HUES6 (cell line): ENCODE results near the gene ERG.
A peak's percentile ranks its signal among the peaks of the same experiment; 100 is the strongest.

Experiments used
- H3K27ac ChIP-seq: 2 replicates; pipeline ENCODE4 v1.7.0; 2013; ENCODE audit warnings: low read depth, mild to moderate bottlenecking, low read length, inconsistent platforms
- H3K27me3 ChIP-seq: 2 replicates; pipeline ENCODE4 v1.6.1; 2013; ENCODE audit warnings: low read length; ENCODE audit not compliant: control insufficient read depth, insufficient read depth
- H3K36me3 ChIP-seq: 2 replicates; pipeline ENCODE4 v1.6.1; 2013; ENCODE audit warnings: low read length; ENCODE audit not compliant: control insufficient read depth, insufficient read depth
- H3K4me1 ChIP-seq: 2 replicates; pipeline ENCODE4 v1.6.1; 2013; ENCODE audit warnings: low read length; ENCODE audit not compliant: control insufficient read depth, insufficient read depth
- H3K4me3 ChIP-seq: 2 replicates; pipeline ENCODE4 v1.5.1; 2013; ENCODE audit warnings: low read depth, low read length
- H3K9ac ChIP-seq: one replicate; pipeline ENCODE4 v1.6.1; 2013; ENCODE audit warnings: mild to moderate bottlenecking, low read length
- H3K9me3 ChIP-seq: 2 replicates; pipeline ENCODE4 v1.6.1; 2013; ENCODE audit warnings: low read depth, low read length; ENCODE audit not compliant: control insufficient read depth, insufficient read depth

The ERG gene

GRCh38 chr21:38524168-38525153 is 26.2 kb upstream of the ERG start:
- Histone ChIP-seq H3K4me1 (peaks cover 3% of the 10 kb centered on the region; the same call in 1 of the 2 replicates), H3K27me3 (0 out of 2 replicates have a peak, but pooled peaks cover 3% of the 10 kb centered on the region), H3K9ac (no peak overlapping the region), H3K36me3 (no peaks in the 10 kb centered on the region), H3K9me3 (no peaks in the 10 kb centered on the region), H3K4me3 (no peak overlapping the region), H3K27ac (no peak overlapping the region)

- H3K9ac ChIP-seq: no peak overlapping the region
- 0 out of 2 replicates have a peak, but pooled peaks cover 1% of the 10 kb centered on the region for H3K27me3 ChIP-seq
- H3K4me1 ChIP-seq: peaks cover 3% of the 10 kb centered on the region; the same call in 1 of the 2 replicates
- no peaks in the 10 kb centered on the region for H3K36me3 ChIP-seq
- no peaks in the 10 kb centered on the region for H3K9me3 ChIP-seq
- H3K4me3 ChIP-seq: no peak overlapping the region
- no peak overlapping the region for H3K27ac ChIP-seq
These were observed 22.2 kb upstream of the ERG start for GRCh38 chr21:38520511-38520910.

GRCh38 chr21:38511662-38512243 is 13.5 kb upstream of the ERG start:
- H3K36me3 ChIP-seq: no peaks in the 10 kb centered on the region
- peaks cover 6% of the 10 kb centered on the region for H3K4me1 ChIP-seq
- H3K27me3 ChIP-seq: no peaks in the 10 kb centered on the region
- H3K9ac ChIP-seq: no peak overlapping the region
- no peaks in the 10 kb centered on the region for H3K9me3 ChIP-seq
- no peak overlapping the region for H3K27ac ChIP-seq
- H3K4me3 ChIP-seq: no peak overlapping the region

GRCh38 chr21:38511198-38511597 is 12.9 kb upstream of the ERG start:
- Histone ChIP-seq H3K4me1 (peaks cover 9% of the 10 kb centered on the region), H3K9me3 (no peaks in the 10 kb centered on the region), H3K36me3 (no peaks in the 10 kb centered on the region), H3K27ac (no peak overlapping the region), H3K4me3 (no peak overlapping the region), H3K27me3 (no peaks in the 10 kb centered on the region), H3K9ac (no peak overlapping the region)

GRCh38 chr21:38507374-38507942 is 9.2 kb upstream of the ERG start:
- no peaks in the 10 kb centered on the region for H3K27me3 ChIP-seq
- no peaks in the 10 kb centered on the region for H3K36me3 ChIP-seq
- peaks cover 14% of the 10 kb centered on the region for H3K4me1 ChIP-seq
- no peak overlapping the region for H3K9ac ChIP-seq
- no peak overlapping the region for H3K27ac ChIP-seq
- H3K9me3 ChIP-seq: no peaks in the 10 kb centered on the region
- no peak overlapping the region for H3K4me3 ChIP-seq

- Histone ChIP-seq H3K4me1 (peaks cover 14% of the 10 kb centered on the region), H3K9ac (no peak overlapping the region), H3K9me3 (no peaks in the 10 kb centered on the region), H3K27me3 (no peaks in the 10 kb centered on the region), H3K4me3 (peak overlapping the region; percentile 41; the same call in 1 of the 2 replicates), H3K27ac (no peak overlapping the region), H3K36me3 (no peaks in the 10 kb centered on the region)
These were observed 8.5 kb upstream of the ERG start for GRCh38 chr21:38506661-38507281.

GRCh38 chr21:38505654-38506523 is 7.6 kb upstream of the ERG start:
- Histone ChIP-seq H3K4me1 (peaks cover 14% of the 10 kb centered on the region), H3K27ac (no peak overlapping the region), H3K9ac (no peak overlapping the region), H3K9me3 (no peaks in the 10 kb centered on the region), H3K27me3 (no peaks in the 10 kb centered on the region), H3K4me3 (no peak overlapping the region), H3K36me3 (no peaks in the 10 kb centered on the region)

- no peaks in the 10 kb centered on the region for H3K27me3 ChIP-seq
- peaks cover 14% of the 10 kb centered on the region for H3K4me1 ChIP-seq
- no peaks in the 10 kb centered on the region for H3K9me3 ChIP-seq
- H3K36me3 ChIP-seq: no peaks in the 10 kb centered on the region
- H3K4me3 ChIP-seq: no peak overlapping the region
- no peak overlapping the region for H3K27ac ChIP-seq
- no peak overlapping the region for H3K9ac ChIP-seq
These were observed 5.8 kb upstream of the ERG start for GRCh38 chr21:38504066-38504465.

- Histone ChIP-seq H3K4me3 (no peak overlapping the region), H3K9ac (no peak overlapping the region), H3K9me3 (no peaks in the 10 kb centered on the region), H3K27me3 (no peaks in the 10 kb centered on the region), H3K4me1 (peaks cover 14% of the 10 kb centered on the region), H3K27ac (no peak overlapping the region), H3K36me3 (no peaks in the 10 kb centered on the region)
These were observed 5.3 kb upstream of the ERG start for GRCh38 chr21:38503583-38503982.

- Histone ChIP-seq H3K9ac (no peak overlapping the region), H3K27ac (no peak overlapping the region), H3K27me3 (no peaks in the 10 kb centered on the region), H3K36me3 (no peaks in the 10 kb centered on the region), H3K4me1 (peaks cover 10% of the 10 kb centered on the region), H3K4me3 (no peak overlapping the region), H3K9me3 (no peaks in the 10 kb centered on the region)
These were observed 1.8 kb upstream of the ERG start for GRCh38 chr21:38500073-38500472.
